GM18868 (cell line): Measurements from ENCODE around the gene PROKR2.

Experiments
- ATAC-seq: cut with Tn5 transposase; IDR thresholded peaks from one replicate; pipeline ENCODE4 v1.9.1; 2021; ENCODE audit warnings: mild to moderate bottlenecking, moderate library complexity; ENCODE audit not compliant: unreplicated experiment

The PROKR2 gene

GRCh38 chr20:5290596-5290995, 26.2 kb downstream of the PROKR2 start:
- ATAC-seq: no peak

GRCh38 chr20:5282561-5282960, 34.2 kb downstream of the PROKR2 start:
- ATAC-seq: no peak

- ATAC-seq: no peak
These were observed 37.1 kb downstream of the PROKR2 start for GRCh38 chr20:5279661-5280060.

- no peak for ATAC-seq
These were observed 44.5 kb downstream of the PROKR2 start for GRCh38 chr20:5272268-5272667.

GRCh38 chr20:5270603-5271002, 46.2 kb downstream of the PROKR2 start:
- no peak for ATAC-seq

- ATAC-seq: no peak
These were observed 48.3 kb downstream of the PROKR2 start for GRCh38 chr20:5268449-5268848.

- no peak for ATAC-seq
These were observed 49.7 kb downstream of the PROKR2 start for GRCh38 chr20:5267092-5267491.
